ENCODE measurements around the gene GLDC.

GLDC gene

DNA sequence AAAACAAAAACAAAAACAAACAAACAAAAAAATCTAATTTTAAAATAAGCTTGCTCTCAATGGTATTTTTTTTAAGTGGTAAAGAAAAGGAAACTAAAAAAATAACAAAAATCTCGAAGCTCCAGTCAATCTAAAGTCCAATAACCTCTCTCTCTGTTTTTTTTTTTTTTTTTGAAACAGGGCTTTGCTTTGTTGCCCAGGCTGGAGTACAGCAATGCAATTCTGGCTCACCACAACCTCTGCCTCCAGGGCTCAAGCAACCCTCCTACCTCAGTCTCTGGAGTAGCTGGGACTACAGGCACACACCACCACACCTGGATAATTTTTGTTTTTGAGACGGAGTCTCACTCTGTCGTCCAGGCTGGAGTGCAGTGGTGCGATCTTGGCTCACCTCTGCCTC, 25.9 kb upstream of the GLDC start:
- Histone ChIP-seq H3K4me3 (replicated peaks; ENCODE audit: insufficient read depth, low read length) (no peak overlapping the region), H3K27ac (replicated peaks) (no peak overlapping the region), H3K27me3 (ENCODE audit: insufficient read depth, poor library complexity, severe bottlenecking) (no peaks in the 10 kb centered on the region)
- DNase-seq (ENCODE audit: low read depth in 1 of 2, low spot score in 1 of 2): no peak
- no peak for TF ChIP-seq POLR2AphosphoS5 (IDR thresholded peaks at IDR 0.05; ENCODE audit: low read depth)
- no peak for TF ChIP-seq SPI1 (IDR thresholded peaks at IDR 0.05; ENCODE audit: borderline replicate concordance, low read depth)
- TF ChIP-seq CTCF (IDR thresholded peaks at IDR 0.05; ENCODE audit: insufficient read depth, low read length): no peak
- TF ChIP-seq, protein P1, sequence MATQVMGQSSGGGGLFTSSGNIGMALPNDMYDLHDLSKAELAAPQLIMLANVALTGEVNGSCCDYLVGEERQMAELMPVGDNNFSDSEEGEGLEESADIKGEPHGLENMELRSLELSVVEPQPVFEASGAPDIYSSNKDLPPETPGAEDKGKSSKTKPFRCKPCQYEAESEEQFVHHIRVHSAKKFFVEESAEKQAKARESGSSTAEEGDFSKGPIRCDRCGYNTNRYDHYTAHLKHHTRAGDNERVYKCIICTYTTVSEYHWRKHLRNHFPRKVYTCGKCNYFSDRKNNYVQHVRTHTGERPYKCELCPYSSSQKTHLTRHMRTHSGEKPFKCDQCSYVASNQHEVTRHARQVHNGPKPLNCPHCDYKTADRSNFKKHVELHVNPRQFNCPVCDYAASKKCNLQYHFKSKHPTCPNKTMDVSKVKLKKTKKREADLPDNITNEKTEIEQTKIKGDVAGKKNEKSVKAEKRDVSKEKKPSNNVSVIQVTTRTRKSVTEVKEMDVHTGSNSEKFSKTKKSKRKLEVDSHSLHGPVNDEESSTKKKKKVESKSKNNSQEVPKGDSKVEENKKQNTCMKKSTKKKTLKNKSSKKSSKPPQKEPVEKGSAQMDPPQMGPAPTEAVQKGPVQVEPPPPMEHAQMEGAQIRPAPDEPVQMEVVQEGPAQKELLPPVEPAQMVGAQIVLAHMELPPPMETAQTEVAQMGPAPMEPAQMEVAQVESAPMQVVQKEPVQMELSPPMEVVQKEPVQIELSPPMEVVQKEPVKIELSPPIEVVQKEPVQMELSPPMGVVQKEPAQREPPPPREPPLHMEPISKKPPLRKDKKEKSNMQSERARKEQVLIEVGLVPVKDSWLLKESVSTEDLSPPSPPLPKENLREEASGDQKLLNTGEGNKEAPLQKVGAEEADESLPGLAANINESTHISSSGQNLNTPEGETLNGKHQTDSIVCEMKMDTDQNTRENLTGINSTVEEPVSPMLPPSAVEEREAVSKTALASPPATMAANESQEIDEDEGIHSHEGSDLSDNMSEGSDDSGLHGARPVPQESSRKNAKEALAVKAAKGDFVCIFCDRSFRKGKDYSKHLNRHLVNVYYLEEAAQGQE (IDR thresholded peaks at IDR 0.05; ENCODE audit: insufficient replicate concordance, low read depth): no peak
- no peak for TF ChIP-seq GABPA (IDR thresholded peaks at IDR 0.05; ENCODE audit: low read depth)

DNA sequence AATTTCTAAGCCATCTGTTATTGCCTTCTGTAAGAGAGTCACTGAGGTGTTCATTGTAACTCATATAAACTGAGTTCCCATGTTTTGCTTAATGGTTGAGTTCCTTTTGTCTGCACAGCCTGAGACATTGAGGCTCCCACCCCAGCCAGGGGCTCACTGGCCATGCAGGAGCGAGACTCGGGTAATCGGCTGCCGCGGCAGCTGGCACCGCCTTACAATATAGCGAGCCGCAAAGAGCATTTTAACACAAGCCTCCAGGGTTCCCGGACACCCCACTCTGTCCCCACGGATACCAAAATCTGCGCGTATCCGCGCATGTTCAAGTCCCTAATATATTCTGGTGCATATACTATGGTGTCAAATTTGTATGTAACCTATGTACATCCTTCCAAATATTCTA, 24.4 kb upstream of the GLDC start:
- TF ChIP-seq, protein P1 (IDR thresholded peaks at IDR 0.05; ENCODE audit: insufficient replicate concordance, low read depth): no peak
- no peak for TF ChIP-seq CTCF (IDR thresholded peaks at IDR 0.05; ENCODE audit: insufficient read depth, low read length)
- H3K27ac ChIP-seq (replicated peaks): no peak overlapping the region
- H3K4me3 ChIP-seq (replicated peaks; ENCODE audit: insufficient read depth, low read length): no peak overlapping the region

DNA sequence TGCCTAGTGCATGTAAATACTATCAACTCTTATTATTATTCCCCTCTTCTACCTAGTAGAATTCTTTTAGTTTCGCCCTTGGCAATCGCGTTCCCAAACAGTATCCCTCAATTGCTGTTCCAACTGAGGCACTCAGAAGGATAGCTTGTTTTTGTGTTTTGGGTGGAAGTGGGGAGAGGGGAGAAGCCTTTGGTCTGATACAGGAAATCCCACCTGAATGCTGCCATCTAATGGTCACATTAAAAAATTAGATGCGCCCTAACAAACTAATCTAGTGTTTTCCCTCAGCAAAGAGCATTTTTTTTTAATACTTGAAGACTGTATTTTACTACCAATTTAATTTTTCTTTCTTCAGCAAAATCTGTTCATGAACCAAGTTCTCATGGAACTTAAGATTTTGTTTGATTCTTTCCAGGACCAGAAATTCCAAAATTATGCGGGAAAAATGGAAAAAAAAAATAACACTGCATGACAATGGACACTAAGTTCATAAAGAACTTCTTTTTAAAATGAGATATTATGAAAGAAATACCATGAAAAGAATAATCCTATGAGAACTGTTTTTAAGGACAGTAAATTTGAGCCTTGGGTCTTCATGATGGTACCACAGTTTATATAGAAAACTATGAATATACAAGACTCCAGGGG, 22.2 kb upstream of the GLDC start:
- no peak overlapping the region for H3K27ac ChIP-seq (replicated peaks)
- H3K27me3 ChIP-seq (ENCODE audit: insufficient read depth, poor library complexity, severe bottlenecking): no peaks in the 10 kb centered on the region
- H3K4me3 ChIP-seq (replicated peaks; ENCODE audit: insufficient read depth, low read length): no peak overlapping the region
- DNase-seq (ENCODE audit: low read depth in 1 of 2, low spot score in 1 of 2): no peak
- TF ChIP-seq CTCF (IDR thresholded peaks at IDR 0.05; ENCODE audit: insufficient read depth, low read length) (no peak), GABPA (IDR thresholded peaks at IDR 0.05; ENCODE audit: low read depth) (no peak), SPI1 (IDR thresholded peaks at IDR 0.05; ENCODE audit: borderline replicate concordance, low read depth) (no peak), POLR2AphosphoS5 (IDR thresholded peaks at IDR 0.05; ENCODE audit: low read depth) (no peak)
- TF ChIP-seq, protein P1 (IDR thresholded peaks at IDR 0.05; ENCODE audit: insufficient replicate concordance, low read depth): no peak

More for the DNA sequence above, 24.4 kb upstream of the GLDC start:
- no peaks in the 10 kb centered on the region for H3K27me3 ChIP-seq (ENCODE audit: insufficient read depth, poor library complexity, severe bottlenecking)
- no peak for DNase-seq (ENCODE audit: low read depth in 1 of 2, low spot score in 1 of 2)
